ENCODE data around the gene DPP6. TPM values are rescaled to one million over a fixed set of nuclear protein-coding genes. Genes with fewer than 3 reads are reported as not detected.

The DPP6 gene
- total and polyA plus RNA-seq, 2 experiments from 2014 or later = 0.21 TPM; not detected in 1

DNA sequence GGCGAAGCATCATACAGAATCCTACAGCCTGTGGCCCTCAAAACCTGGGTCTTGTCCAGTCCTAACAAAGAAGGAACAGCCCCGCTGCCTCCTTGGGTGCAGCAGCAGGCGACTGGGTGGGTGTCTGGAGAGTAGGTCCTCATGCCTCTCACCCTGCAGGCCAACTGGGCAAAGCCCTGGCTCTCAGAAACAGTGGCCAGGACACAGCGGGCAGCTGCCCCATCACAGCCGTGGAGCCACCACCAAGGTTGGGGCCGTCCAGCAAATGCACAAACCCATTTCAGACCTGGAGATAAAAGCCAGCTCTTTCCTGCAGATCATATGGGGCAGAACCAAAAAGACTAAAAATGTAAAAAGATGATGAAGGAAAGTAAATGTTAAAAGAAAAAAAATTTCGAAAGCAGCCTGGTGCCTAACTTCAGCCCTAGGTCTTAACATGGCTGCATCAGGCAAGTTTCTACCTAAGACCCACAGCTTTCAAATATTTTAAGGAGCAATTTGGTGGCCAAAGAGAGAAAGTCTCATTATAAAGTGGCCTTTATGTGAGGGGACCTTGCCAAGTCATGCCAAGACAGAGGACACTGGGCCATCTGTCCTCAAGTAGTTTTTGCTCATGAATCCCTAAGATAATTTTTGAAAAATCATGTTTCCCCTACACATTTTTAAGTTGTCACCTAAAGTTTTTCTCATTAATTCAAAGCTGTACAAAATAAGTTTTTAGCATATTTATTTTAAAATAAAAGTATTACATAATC is 808.6 kb downstream of the DPP6 start:
- Histone ChIP-seq H3K27me3 (no peaks in the 10 kb centered on the region), H3K27ac (no peak overlapping the region), H3K9me3 (ENCODE audit: low read depth) (no peaks in the 10 kb centered on the region), H3K4me1 (ENCODE audit: low read depth) (no peaks in the 10 kb centered on the region), H3K36me3 (no peaks in the 10 kb centered on the region), H3K4me3 (no peak overlapping the region)
- DNase-seq (ENCODE audit: low read depth in 1 of 2, low spot score in 1 of 2) = no peak
- TF ChIP-seq, protein P1, sequence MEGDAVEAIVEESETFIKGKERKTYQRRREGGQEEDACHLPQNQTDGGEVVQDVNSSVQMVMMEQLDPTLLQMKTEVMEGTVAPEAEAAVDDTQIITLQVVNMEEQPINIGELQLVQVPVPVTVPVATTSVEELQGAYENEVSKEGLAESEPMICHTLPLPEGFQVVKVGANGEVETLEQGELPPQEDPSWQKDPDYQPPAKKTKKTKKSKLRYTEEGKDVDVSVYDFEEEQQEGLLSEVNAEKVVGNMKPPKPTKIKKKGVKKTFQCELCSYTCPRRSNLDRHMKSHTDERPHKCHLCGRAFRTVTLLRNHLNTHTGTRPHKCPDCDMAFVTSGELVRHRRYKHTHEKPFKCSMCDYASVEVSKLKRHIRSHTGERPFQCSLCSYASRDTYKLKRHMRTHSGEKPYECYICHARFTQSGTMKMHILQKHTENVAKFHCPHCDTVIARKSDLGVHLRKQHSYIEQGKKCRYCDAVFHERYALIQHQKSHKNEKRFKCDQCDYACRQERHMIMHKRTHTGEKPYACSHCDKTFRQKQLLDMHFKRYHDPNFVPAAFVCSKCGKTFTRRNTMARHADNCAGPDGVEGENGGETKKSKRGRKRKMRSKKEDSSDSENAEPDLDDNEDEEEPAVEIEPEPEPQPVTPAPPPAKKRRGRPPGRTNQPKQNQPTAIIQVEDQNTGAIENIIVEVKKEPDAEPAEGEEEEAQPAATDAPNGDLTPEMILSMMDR (IDR thresholded peaks at IDR 0.05; ENCODE audit: low read depth, low read length) = no peak

DNA sequence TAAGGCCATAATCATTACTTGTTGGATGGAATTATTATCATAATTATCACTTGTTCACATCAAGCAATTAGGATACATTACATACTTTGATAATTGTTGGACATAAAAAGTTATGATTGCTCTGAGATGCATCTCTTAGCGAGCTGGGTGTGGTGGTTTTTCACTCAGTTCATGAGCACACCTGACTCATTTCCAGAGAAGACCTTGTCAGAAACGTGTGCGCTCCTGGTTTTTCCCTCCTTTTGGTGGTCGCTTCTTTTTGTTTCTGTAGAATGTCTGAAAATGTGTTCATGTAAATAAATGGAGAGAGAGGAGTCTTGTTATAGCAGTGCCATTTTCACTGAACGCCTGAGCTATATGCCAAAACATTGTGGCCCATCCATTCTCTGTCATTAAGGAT is 809.4 kb downstream of the DPP6 start:
- H3K9me3 ChIP-seq (ENCODE audit: low read depth) = no peaks in the 10 kb centered on the region
- no peaks in the 10 kb centered on the region for H3K36me3 ChIP-seq
- H3K4me3 ChIP-seq = no peak overlapping the region
- DNase-seq (ENCODE audit: low read depth in 1 of 2, low spot score in 1 of 2) = no peak
- no peaks in the 10 kb centered on the region for H3K27me3 ChIP-seq
- TF ChIP-seq, protein P1 (IDR thresholded peaks at IDR 0.05; ENCODE audit: low read depth, low read length) = no peak
- no peaks in the 10 kb centered on the region for H3K4me1 ChIP-seq (ENCODE audit: low read depth)
- no peak overlapping the region for H3K27ac ChIP-seq

DNA sequence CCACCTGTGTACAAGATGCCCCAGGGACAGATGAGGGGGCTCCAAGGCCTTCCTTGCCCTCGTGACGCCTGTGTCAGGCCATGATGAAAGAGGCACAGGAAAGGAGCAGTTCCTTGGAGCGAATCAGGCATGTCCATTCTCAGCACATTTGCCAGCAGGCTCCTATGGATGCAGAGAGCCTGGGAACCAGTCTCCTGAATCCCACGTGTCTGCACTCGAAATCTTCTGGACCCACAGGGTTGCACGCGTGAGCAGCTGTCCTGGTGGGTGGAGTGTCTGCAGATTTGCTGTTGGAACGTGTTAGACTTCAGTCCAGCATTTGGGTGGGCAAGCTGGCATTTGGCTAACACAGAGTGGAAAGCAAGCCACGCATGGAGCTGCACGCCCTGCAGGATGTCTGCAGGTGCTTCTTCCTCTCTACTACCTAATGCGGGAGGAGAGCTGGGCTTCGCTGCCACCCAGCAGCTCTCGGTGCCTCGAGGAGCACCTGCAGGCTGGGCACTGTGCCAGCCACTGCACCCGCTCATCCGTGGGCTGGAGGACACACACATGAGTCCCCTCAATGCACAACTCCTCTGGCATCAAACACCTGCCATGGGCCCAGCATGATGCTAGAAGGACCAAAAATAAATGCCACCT is 810.1 kb downstream of the DPP6 start:
- Histone ChIP-seq H3K36me3 (no peaks in the 10 kb centered on the region), H3K27me3 (no peaks in the 10 kb centered on the region), H3K4me1 (ENCODE audit: low read depth) (no peaks in the 10 kb centered on the region), H3K9me3 (ENCODE audit: low read depth) (no peaks in the 10 kb centered on the region), H3K27ac (no peak overlapping the region), H3K4me3 (no peak overlapping the region)
- TF ChIP-seq, protein P1 (IDR thresholded peaks at IDR 0.05; ENCODE audit: low read depth, low read length) = no peak
- DNase-seq (ENCODE audit: low read depth in 1 of 2, low spot score in 1 of 2) = no peak

DNA sequence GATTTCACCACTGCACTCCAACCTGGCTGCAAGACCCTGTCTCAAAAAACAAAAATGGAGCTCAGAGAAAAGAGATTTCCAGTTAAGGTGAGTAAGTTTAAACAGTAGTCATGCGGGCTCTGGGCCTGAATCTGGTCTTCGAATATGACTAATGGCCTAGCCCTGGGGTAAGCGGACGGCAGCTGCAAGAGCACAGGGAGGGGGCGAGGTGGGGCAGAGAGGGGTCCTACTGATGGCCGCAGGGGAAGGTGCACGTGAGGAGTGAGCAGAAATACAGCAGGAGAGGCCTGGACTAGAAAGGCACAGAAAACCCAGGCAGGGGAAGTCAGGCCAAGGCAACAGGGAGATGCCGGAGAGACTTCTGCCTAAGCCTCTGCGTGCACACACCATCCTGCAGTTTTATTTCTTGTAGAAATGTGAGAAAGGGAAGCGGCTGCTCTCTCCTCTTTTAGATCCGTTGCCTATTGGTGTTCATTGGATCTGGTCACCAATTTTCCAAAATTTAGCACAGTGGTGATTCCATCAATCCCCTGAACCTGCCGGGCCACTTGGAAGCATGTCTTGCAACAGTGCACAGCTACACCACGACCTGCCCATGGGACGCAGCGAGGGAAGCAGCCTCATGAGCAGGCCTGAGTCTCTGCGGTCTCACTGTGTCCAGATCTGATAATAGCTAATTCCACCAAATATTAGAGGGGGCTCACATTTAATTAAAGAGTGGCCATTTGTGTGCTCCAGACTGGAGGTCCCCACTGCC is 811.7 kb downstream of the DPP6 start:
- TF ChIP-seq, protein P1 (IDR thresholded peaks at IDR 0.05; ENCODE audit: low read depth, low read length) = no peak
- Histone ChIP-seq H3K9me3 (ENCODE audit: low read depth) (no peaks in the 10 kb centered on the region), H3K27me3 (no peaks in the 10 kb centered on the region), H3K4me3 (no peak overlapping the region), H3K4me1 (ENCODE audit: low read depth) (no peaks in the 10 kb centered on the region), H3K27ac (no peak overlapping the region), H3K36me3 (no peaks in the 10 kb centered on the region)
- DNase-seq (ENCODE audit: low read depth in 1 of 2, low spot score in 1 of 2) = no peak

DNA sequence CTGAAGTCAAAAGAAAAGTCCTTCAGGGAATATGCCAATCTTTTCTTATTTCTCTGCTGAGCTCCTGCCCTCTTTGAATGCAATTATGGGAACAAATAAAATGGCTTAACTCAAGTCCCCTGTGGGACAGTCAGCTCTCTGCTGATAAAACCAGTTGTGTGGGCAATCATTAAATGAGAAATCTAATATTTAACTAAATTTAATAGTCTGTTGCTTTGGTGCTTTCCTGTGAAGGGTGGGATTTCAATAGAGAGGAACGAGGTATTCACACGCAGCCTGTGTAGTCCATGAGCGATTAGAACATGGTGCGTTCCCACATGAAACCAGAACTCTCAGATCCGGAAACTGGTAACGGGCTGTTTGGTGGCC is 812.3 kb downstream of the DPP6 start:
- DNase-seq (ENCODE audit: low read depth in 1 of 2, low spot score in 1 of 2) = no peak
- H3K4me1 ChIP-seq (ENCODE audit: low read depth) = no peaks in the 10 kb centered on the region
- H3K9me3 ChIP-seq (ENCODE audit: low read depth) = no peaks in the 10 kb centered on the region
- TF ChIP-seq, protein P1 (IDR thresholded peaks at IDR 0.05; ENCODE audit: low read depth, low read length) = no peak
- no peak overlapping the region for H3K27ac ChIP-seq
- no peak overlapping the region for H3K4me3 ChIP-seq
- no peaks in the 10 kb centered on the region for H3K36me3 ChIP-seq
- H3K27me3 ChIP-seq = no peaks in the 10 kb centered on the region

Data from cardiac muscle cell (in vitro differentiated cells and primary cell).